Peyer's patch (tissue), 4 donors: ENCODE data around the gene ZNF329.

Source experiments
- CTCF ChIP-seq, 6 experiments: fragments of 450-650 bp in 4 of 6; fragments of 200-600 bp in 2 of 6; sonication (generic) in 1 of 6; IDR thresholded peaks; one replicate each; pipeline ENCODE4 v1.5.1; 2017 to 2019; ENCODE audit warnings: antibody characterized with exemption in 6 of 6, mild to moderate bottlenecking in 3 of 6, moderate library complexity in 1 of 6
- POLR2A ChIP-seq, 2 donors: fragments of 450-650 bp; IDR thresholded peaks; one replicate each; pipeline ENCODE4 v1.5.1; 2017; ENCODE audit warnings: antibody characterized with exemption in 2 of 2, mild to moderate bottlenecking in 2 of 2, moderate library complexity in 2 of 2

- no peak for TF ChIP-seq CTCF (IDR thresholded peaks at IDR 0.05)
- no peak for TF ChIP-seq POLR2A (IDR thresholded peaks at IDR 0.05)
Measured at GRCh38 chr19:58118979-58119733, 31.4 kb downstream of the ZNF329 start.
